HG03108 (cell line): ENCODE measurements around the gene GRM6.

ENCODE experiments used
- ATAC-seq: cut with Tn5 transposase; IDR thresholded peaks from one replicate; pipeline ENCODE4 v1.9.1; 2021; ENCODE audit warnings: moderate library complexity; ENCODE audit not compliant: unreplicated experiment

The GRM6 gene

GRCh38 chr5:178984145-178985072, 10.7 kb downstream of the GRM6 start:
- no peak for ATAC-seq

DNA sequence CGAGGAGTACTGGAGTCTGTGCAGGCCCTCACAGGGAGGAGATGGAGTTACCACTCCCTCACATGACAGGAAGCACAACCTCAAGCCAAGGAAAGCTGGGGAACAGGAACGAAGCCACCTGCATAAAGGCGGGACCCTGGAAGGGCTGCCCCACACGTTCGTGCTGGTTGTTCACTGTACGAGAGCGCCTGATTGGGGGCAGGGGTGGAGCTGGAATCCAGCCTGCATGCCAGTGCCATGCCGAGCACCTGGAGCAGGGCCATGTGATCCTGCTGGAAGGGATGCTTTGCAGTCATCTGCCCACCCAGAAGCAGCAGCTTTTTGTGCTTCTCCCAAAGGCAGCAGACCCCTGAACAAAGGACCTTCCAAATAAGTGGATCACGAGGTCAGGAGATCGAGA, 11.4 kb downstream of the GRM6 start:
- no peak for ATAC-seq

DNA sequence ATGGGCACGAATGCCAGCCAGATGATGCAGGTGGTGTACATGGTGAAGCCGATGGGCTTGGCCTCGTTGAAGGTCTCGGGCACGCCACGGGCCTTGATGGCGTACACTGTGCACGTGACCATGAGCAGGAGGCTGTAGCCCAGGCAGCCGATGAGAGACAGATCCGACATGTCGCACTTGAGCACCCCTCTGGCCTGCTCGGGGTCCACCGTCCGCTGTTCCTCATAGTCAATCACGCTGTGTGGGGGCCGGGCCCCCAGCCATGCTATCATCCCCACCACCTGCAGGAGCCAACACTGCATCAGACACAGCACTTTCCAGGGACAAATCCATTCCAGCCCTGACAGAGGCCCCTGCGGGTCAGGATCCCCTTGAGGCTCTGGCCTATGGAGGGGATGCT, 12.2 kb downstream of the GRM6 start:
- no peak for ATAC-seq

GRCh38 chr5:178981381-178981780, 13.7 kb downstream of the GRM6 start:
- no peak for ATAC-seq

DNA sequence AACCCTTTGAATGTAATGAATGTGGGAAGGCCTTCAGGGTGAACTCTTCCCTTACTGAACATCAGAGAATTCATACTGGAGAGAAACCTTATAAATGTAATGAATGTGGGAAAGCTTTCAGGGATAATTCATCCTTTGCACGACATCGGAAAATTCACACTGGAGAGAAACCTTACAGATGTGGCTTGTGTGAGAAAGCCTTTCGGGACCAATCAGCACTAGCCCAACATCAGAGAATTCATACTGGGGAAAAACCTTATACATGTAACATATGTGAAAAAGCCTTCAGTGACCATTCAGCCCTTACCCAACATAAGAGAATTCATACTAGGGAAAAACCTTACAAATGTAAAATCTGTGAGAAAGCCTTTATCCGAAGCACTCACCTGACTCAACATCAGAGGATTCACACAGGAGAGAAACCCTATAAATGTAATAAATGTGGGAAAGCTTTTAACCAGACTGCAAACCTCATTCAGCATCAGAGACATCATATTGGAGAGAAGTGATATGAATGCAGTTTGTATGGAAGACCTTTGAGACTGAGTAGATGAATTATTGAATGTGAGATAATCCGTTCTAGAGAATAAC, 29.6 kb downstream of the GRM6 start:
- ATAC-seq, result no peak

- no peak for ATAC-seq
These were observed 53.8 kb downstream of the GRM6 start for GRCh38 chr5:178941361-178941760.

DNA sequence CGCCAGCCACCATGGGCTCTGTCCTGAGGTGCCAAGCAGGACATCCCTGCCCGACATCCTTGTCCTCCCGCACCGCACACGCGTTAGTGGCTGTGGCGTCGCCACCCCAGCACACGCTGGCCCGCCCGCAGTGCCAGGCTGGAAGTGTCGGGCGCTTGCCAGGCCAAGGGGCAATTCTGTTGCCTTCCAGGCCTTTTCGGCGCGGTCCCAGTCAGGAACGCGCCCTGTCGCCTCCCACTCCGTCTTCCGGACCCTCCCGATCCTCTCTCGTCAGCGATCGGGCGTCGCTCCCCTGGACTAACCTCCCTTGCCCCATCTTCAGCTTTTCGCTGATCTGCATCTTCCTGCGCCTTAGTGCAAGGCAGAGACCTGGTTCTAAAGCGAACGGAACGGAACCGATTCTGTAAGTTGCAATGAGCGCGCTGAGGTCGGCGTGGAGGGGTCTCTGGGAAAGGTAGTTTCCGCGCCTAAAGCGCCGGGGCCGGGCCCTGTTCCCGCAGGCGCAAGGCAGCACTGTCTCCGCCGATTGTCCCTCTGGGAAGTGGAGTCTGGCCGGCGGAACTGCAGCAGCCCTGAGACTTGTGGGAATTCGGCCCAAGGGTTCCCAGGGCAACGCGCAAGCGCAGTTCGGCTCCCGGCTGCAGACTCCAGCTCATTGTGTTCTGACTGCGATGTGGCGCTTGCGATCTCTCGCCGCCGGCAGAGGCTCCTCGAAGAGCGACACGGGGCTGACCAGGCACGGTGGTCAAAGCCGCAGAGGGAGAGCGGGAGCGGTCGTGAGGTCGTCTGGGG, 54.4 kb downstream of the GRM6 start, which contains the start of gene ZNF454:
TSS of gene ZNF454 (plus strand) at position 630 of the 792 bp plus-strand sequence. CDS start 1,594 bp downstream, outside the sequence.
- no peak for ATAC-seq

GRCh38 chr5:178931846-178932760, 63.0 kb downstream of the GRM6 start:
- ATAC-seq, result no peak
